Measurements from ENCODE around the gene SIGLEC11. TPM values are rescaled to one million over a fixed set of nuclear protein-coding genes. Genes with fewer than 3 reads are reported as not detected.
A peak's percentile ranks its signal among the peaks of the same experiment; 100 is the strongest.

SIGLEC11 gene
- polyA plus RNA-seq, 3 donors, result 0.28 to 2.2 (median 0.67) TPM

GRCh38 chr19:49997709-49998108, 36.7 kb upstream of the SIGLEC11 start:
- Histone ChIP-seq H3K4me2 (replicated peaks; ENCODE audit: extremely low read depth, low read length, poor library complexity, severe bottlenecking) (no peak overlapping the region), H3K4me1 (ENCODE audit: control insufficient read depth in 1 of 2, insufficient read depth in 2 of 2, low read length in 2 of 2) (peaks cover 8 to 16% of the 10 kb centered on the region in 2 donors), H3K27me3 (ENCODE audit: control insufficient read depth in 2 of 2, insufficient read depth in 2 of 2, low read length in 2 of 2) (no peaks in the 10 kb centered on the region), H3K9me3 (replicated peaks in 1 of 2; ENCODE audit: control insufficient read depth in 1 of 2, insufficient read depth in 1 of 2, low read length in 2 of 2) (no peaks in the 10 kb centered on the region), H3K4me3 (replicated peaks in 1 of 3; ENCODE audit: low read depth in 2 of 3, low read length in 3 of 3) (no peak overlapping the region), H3K27ac (ENCODE audit: low read depth in 1 of 2, low read length in 2 of 2) (no peak overlapping the region), H3K9ac (ENCODE audit: insufficient read depth, low read length, poor library complexity, severe bottlenecking) (no peak overlapping the region), H2AFZ (ENCODE audit: insufficient read depth, low read depth, low read length, poor library complexity, severe bottlenecking) (no peak overlapping the region), H4K20me1 (ENCODE audit: insufficient read depth, low read length) (peaks cover 59% of the 10 kb centered on the region), H3K79me2 (ENCODE audit: insufficient read depth, low read length) (no peaks in the 10 kb centered on the region), H3K36me3 (replicated peaks in 1 of 2; ENCODE audit: control insufficient read depth in 1 of 2, insufficient read depth in 2 of 2, low read length in 2 of 2) (peaks cover 72 to 99% of the 10 kb centered on the region in 2 donors)
- intact Hi-C loops (cut with micrococcal nuclease), result no loop called here
- Mint-ChIP-seq H3K27me3 (ENCODE audit: low read depth in 3 of 3) (peaks cover 0 to 2% (median 1%) of the 10 kb centered on the region in 3 donors), H3K36me3 (peaks cover 76 to 93% of the 10 kb centered on the region in 2 donors), H3K27ac (no peak overlapping the region), H3K4me3 (no peak overlapping the region), H3K9me3 (peaks cover 0 to 2% (median under 1%) of the 10 kb centered on the region in 7 donors), H3K4me1 (peaks cover 10% of the 10 kb centered on the region)
- DNase-seq, result peak; percentile 29 to 58 (median 54)
- TF ChIP-seq CTCF (IDR thresholded peaks at IDR 0.05), result no peak
- WGBS (ENCODE audit: insufficient coverage), result 90% methylated on average over 3 of the region's 5 CpGs

DNA sequence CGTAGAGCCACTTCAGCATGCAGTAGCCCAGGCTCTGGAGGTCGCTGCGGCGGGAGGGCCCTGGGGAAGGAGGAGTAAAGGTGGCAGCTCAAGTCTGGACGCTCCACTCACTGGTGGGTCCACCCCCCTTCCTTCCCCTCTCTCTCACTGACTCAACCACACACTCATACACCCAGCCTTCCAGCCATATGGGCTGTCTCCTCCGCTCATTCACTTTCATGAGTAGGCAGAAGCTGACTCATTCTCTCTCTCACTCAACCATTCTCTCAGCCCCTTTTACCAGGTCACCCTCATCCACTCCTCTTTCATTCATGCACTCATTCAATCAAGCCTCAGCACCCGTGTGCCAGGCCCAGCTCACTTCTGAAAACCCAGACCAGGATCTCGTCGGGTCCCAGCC, 27.5 kb upstream of the SIGLEC11 start:
- Histone ChIP-seq H3K27me3 (ENCODE audit: control insufficient read depth in 2 of 2, insufficient read depth in 2 of 2, low read length in 2 of 2) (no peaks in the 10 kb centered on the region), H3K9ac (ENCODE audit: insufficient read depth, low read length, poor library complexity, severe bottlenecking) (no peak overlapping the region), H3K4me3 (replicated peaks in 1 of 3; ENCODE audit: low read depth in 2 of 3, low read length in 3 of 3) (no peak overlapping the region), H3K4me1 (ENCODE audit: control insufficient read depth in 1 of 2, insufficient read depth in 2 of 2, low read length in 2 of 2) (peaks cover 0 to 8% of the 10 kb centered on the region in 2 donors), H3K4me2 (replicated peaks; ENCODE audit: extremely low read depth, low read length, poor library complexity, severe bottlenecking) (no peak overlapping the region), H4K20me1 (ENCODE audit: insufficient read depth, low read length) (peaks cover 56% of the 10 kb centered on the region), H3K36me3 (replicated peaks in 1 of 2; ENCODE audit: control insufficient read depth in 1 of 2, insufficient read depth in 2 of 2, low read length in 2 of 2) (peaks cover 65 to 88% of the 10 kb centered on the region in 2 donors), H3K79me2 (ENCODE audit: insufficient read depth, low read length) (no peaks in the 10 kb centered on the region), H3K27ac (ENCODE audit: low read depth in 1 of 2, low read length in 2 of 2) (no peak overlapping the region), H3K9me3 (replicated peaks in 1 of 2; ENCODE audit: control insufficient read depth in 1 of 2, insufficient read depth in 1 of 2, low read length in 2 of 2) (peaks cover 0 to 3% of the 10 kb centered on the region in 2 donors), H2AFZ (ENCODE audit: insufficient read depth, low read depth, low read length, poor library complexity, severe bottlenecking) (no peak overlapping the region)
- WGBS (ENCODE audit: insufficient coverage), result no CpG with 5 or more reads among the region's 9 CpGs
- Mint-ChIP-seq H3K4me3 (no peak overlapping the region), H3K4me1 (peaks cover 10% of the 10 kb centered on the region), H3K27me3 (ENCODE audit: low read depth in 3 of 3) (peaks cover 0 to 1% (median 0%) of the 10 kb centered on the region in 3 donors), H3K9me3 (peaks cover 0 to 5% (median 2%) of the 10 kb centered on the region in 7 donors), H3K36me3 (peaks cover 76 to 95% of the 10 kb centered on the region in 2 donors), H3K27ac (peak overlapping the region in 1 of 7 donors; percentile 15)
- no peak for TF ChIP-seq CTCF (IDR thresholded peaks at IDR 0.05)
- no peak for DNase-seq
- intact Hi-C loops (cut with micrococcal nuclease), result no loop called here

Measured in CD14-positive monocyte (primary cell).